ENCODE measurements around the gene UBASH3A.

The UBASH3A gene

GRCh38 chr21:42403611-42404231 lies at the start of gene UBASH3A:
UBASH3A (plus strand) TSS chr21:42403902; CDS start chr21:42403946, 44 bp downstream.
- Histone ChIP-seq H3K9me3 (ENCODE audit: control insufficient read depth, insufficient read depth, low read length) (peaks cover 5% of the 10 kb centered on the region; the same call in 1 of the 2 replicates), H3K9ac (ENCODE audit: low read depth, low read length) (no peak within 1 kb of the TSS), H3K36me3 (ENCODE audit: control insufficient read depth, insufficient read depth, low read length) (no peaks in the 10 kb centered on the region), H3K27me3 (ENCODE audit: control insufficient read depth, insufficient read depth, low read length) (no peaks in the 10 kb centered on the region), H3K27ac (ENCODE audit: low read depth, low read length) (no peak within 1 kb of the TSS), H3K4me3 (ENCODE audit: low read depth, low read length) (no peak within 1 kb of the TSS), H3K4me1 (ENCODE audit: control insufficient read depth, insufficient read depth, low read length) (no peaks in the 10 kb centered on the region)

- H3K27me3 ChIP-seq (ENCODE audit: control insufficient read depth, insufficient read depth, low read length) = no peaks in the 10 kb centered on the region
- no peak overlapping the region for H3K27ac ChIP-seq (ENCODE audit: low read depth, low read length)
- H3K9ac ChIP-seq (ENCODE audit: low read depth, low read length) = no peak overlapping the region
- no peaks in the 10 kb centered on the region for H3K4me1 ChIP-seq (ENCODE audit: control insufficient read depth, insufficient read depth, low read length)
- no peak overlapping the region for H3K4me3 ChIP-seq (ENCODE audit: low read depth, low read length)
- no peaks in the 10 kb centered on the region for H3K36me3 ChIP-seq (ENCODE audit: control insufficient read depth, insufficient read depth, low read length)
- peaks cover 7% of the 10 kb centered on the region; the same call in 1 of the 2 replicates for H3K9me3 ChIP-seq (ENCODE audit: control insufficient read depth, insufficient read depth, low read length)
Observed at GRCh38 chr21:42356046-42356445, 47.7 kb upstream of the UBASH3A start.

DNA sequence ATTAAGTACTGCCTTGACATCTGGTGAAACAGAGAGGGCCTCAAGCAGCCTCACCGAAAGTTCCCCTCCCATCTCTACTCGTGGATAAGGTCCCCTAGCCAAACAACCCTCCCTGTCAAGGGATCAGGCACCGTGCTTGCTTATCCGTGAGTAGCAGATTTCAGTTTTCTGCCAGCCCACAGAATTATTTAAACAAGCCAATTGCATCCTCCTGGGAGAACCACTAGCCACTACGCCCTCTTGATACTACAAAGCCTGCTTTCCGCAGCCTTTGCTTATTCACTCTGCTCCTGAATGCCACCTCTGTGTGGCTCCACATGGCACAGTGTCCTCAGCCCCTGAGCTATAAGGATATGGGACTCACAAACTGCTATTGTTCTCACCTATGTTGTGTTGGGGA lies 47.1 kb upstream of the UBASH3A start:
- Histone ChIP-seq H3K4me3 (ENCODE audit: low read depth, low read length) (no peak overlapping the region), H3K27me3 (ENCODE audit: control insufficient read depth, insufficient read depth, low read length) (no peaks in the 10 kb centered on the region)

DNA sequence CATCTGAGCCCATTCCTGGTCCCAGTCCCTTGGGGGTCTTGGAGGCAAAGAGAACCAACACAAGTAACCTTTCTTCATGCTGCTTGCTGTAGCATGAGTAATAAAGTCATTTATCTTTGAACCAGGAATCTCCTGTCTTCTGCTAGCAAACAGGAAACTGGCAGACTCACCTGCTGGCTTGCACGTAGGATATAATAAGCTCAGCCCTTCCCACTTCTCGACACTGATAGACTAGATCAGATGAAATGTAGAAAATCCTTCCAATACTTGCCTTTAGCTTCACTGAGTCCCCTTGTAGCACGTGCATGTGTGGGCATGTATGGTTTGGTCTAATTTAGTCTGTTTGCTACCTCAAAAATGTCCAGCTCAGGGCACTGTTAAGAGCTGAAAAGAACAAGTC lies 46.4 kb upstream of the UBASH3A start:
- no peak overlapping the region for H3K4me3 ChIP-seq (ENCODE audit: low read depth, low read length)
- peaks cover 7% of the 10 kb centered on the region; the same call in 1 of the 2 replicates for H3K9me3 ChIP-seq (ENCODE audit: control insufficient read depth, insufficient read depth, low read length)
- H3K4me1 ChIP-seq (ENCODE audit: control insufficient read depth, insufficient read depth, low read length) = no peaks in the 10 kb centered on the region
- H3K36me3 ChIP-seq (ENCODE audit: control insufficient read depth, insufficient read depth, low read length) = no peaks in the 10 kb centered on the region
- no peak overlapping the region for H3K9ac ChIP-seq (ENCODE audit: low read depth, low read length)
- no peak overlapping the region for H3K27ac ChIP-seq (ENCODE audit: low read depth, low read length)
- no peaks in the 10 kb centered on the region for H3K27me3 ChIP-seq (ENCODE audit: control insufficient read depth, insufficient read depth, low read length)

More for the DNA sequence above, 47.1 kb upstream of the UBASH3A start:
- no peak overlapping the region for H3K9ac ChIP-seq (ENCODE audit: low read depth, low read length)
- H3K4me1 ChIP-seq (ENCODE audit: control insufficient read depth, insufficient read depth, low read length) = no peaks in the 10 kb centered on the region
- no peak overlapping the region for H3K27ac ChIP-seq (ENCODE audit: low read depth, low read length)
- H3K36me3 ChIP-seq (ENCODE audit: control insufficient read depth, insufficient read depth, low read length) = no peaks in the 10 kb centered on the region
- H3K9me3 ChIP-seq (ENCODE audit: control insufficient read depth, insufficient read depth, low read length) = peaks cover 7% of the 10 kb centered on the region; the same call in 1 of the 2 replicates

DNA sequence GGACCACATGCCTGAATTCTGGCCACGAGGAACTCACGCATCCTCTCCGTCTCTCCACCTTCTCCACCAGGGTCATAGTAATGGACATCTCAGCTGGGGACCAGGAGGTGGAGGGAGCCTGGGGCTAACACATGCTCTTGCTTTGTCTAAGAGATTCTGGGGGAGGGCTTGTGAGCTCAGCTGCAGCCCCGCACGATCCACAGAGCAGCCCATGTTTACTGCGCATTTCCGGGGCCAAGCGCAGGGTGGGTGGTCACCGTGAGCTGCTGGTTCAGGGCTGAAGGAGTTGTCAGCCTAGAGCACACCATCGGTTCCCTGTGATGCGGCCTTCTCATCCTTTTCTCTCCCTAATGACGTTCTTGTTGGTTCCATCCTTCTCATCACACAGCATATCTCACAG lies 45.4 kb upstream of the UBASH3A start:
- no peaks in the 10 kb centered on the region for H3K4me1 ChIP-seq (ENCODE audit: control insufficient read depth, insufficient read depth, low read length)
- peaks cover 7% of the 10 kb centered on the region; the same call in 1 of the 2 replicates for H3K9me3 ChIP-seq (ENCODE audit: control insufficient read depth, insufficient read depth, low read length)
- H3K36me3 ChIP-seq (ENCODE audit: control insufficient read depth, insufficient read depth, low read length) = no peaks in the 10 kb centered on the region
- no peak overlapping the region for H3K4me3 ChIP-seq (ENCODE audit: low read depth, low read length)
- no peak overlapping the region for H3K9ac ChIP-seq (ENCODE audit: low read depth, low read length)
- H3K27me3 ChIP-seq (ENCODE audit: control insufficient read depth, insufficient read depth, low read length) = no peaks in the 10 kb centered on the region
- H3K27ac ChIP-seq (ENCODE audit: low read depth, low read length) = no peak overlapping the region

DNA sequence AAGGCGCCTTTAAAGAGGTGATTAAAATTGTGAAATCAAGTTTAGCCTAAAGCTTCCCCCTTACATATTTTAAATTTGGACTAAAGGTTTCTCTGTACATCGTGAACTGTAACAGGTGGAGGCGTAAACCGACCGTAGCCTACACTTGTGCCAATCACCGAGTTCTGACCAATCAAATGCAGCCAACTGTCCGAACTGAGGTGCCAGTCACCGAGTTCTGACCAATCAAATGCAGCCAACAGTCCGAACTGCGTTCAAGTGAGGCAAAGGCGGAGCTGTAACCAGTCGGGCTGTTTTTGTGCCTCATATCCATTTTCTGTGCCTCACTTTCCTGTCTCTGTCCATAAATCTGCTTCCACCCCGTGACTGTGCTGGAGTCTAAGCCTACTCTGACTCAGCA lies 44.8 kb upstream of the UBASH3A start:
- Histone ChIP-seq H3K9ac (ENCODE audit: low read depth, low read length) (no peak overlapping the region), H3K4me1 (ENCODE audit: control insufficient read depth, insufficient read depth, low read length) (no peaks in the 10 kb centered on the region), H3K27me3 (ENCODE audit: control insufficient read depth, insufficient read depth, low read length) (no peaks in the 10 kb centered on the region), H3K36me3 (ENCODE audit: control insufficient read depth, insufficient read depth, low read length) (no peaks in the 10 kb centered on the region), H3K4me3 (ENCODE audit: low read depth, low read length) (no peak overlapping the region), H3K27ac (ENCODE audit: low read depth, low read length) (no peak overlapping the region), H3K9me3 (ENCODE audit: control insufficient read depth, insufficient read depth, low read length) (peaks cover 7% of the 10 kb centered on the region; the same call in 1 of the 2 replicates)

GRCh38 chr21:42360317-42360716 lies 43.4 kb upstream of the UBASH3A start:
- H3K27ac ChIP-seq (ENCODE audit: low read depth, low read length) = no peak overlapping the region
- no peak overlapping the region for H3K4me3 ChIP-seq (ENCODE audit: low read depth, low read length)
- H3K9ac ChIP-seq (ENCODE audit: low read depth, low read length) = no peak overlapping the region
- H3K4me1 ChIP-seq (ENCODE audit: control insufficient read depth, insufficient read depth, low read length) = no peaks in the 10 kb centered on the region
- no peaks in the 10 kb centered on the region for H3K27me3 ChIP-seq (ENCODE audit: control insufficient read depth, insufficient read depth, low read length)
- H3K9me3 ChIP-seq (ENCODE audit: control insufficient read depth, insufficient read depth, low read length) = peaks cover 7% of the 10 kb centered on the region; the same call in 1 of the 2 replicates
- no peaks in the 10 kb centered on the region for H3K36me3 ChIP-seq (ENCODE audit: control insufficient read depth, insufficient read depth, low read length)

DNA sequence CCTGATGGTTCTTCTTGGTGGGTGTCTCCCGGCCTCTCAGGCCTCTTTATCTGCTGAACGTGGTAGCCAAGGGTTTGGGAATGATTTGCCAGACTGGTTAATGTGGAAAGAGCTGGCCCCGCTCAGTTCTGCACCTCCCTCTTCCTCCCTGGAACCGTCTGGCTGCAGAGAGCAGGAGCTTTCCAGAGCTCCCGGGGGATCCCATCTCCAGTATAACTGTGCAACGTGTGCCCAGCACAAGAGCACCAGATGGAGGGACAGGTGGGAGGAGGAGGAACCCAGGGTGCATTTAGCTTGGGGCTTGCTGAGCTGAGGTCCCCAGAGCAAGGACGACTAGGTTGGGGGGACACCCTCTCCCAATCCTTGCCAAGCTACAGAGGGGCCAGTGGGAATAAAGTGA lies 42.4 kb upstream of the UBASH3A start:
- no peaks in the 10 kb centered on the region for H3K27me3 ChIP-seq (ENCODE audit: control insufficient read depth, insufficient read depth, low read length)
- no peak overlapping the region for H3K27ac ChIP-seq (ENCODE audit: low read depth, low read length)
- H3K9ac ChIP-seq (ENCODE audit: low read depth, low read length) = no peak overlapping the region
- no peaks in the 10 kb centered on the region for H3K4me1 ChIP-seq (ENCODE audit: control insufficient read depth, insufficient read depth, low read length)
- no peak overlapping the region for H3K4me3 ChIP-seq (ENCODE audit: low read depth, low read length)
- H3K9me3 ChIP-seq (ENCODE audit: control insufficient read depth, insufficient read depth, low read length) = peaks cover 7% of the 10 kb centered on the region; the same call in 1 of the 2 replicates
- no peaks in the 10 kb centered on the region for H3K36me3 ChIP-seq (ENCODE audit: control insufficient read depth, insufficient read depth, low read length)

GRCh38 chr21:42362198-42362597 lies 41.5 kb upstream of the UBASH3A start:
- H3K27ac ChIP-seq (ENCODE audit: low read depth, low read length) = no peak overlapping the region
- H3K4me1 ChIP-seq (ENCODE audit: control insufficient read depth, insufficient read depth, low read length) = no peaks in the 10 kb centered on the region
- no peaks in the 10 kb centered on the region for H3K36me3 ChIP-seq (ENCODE audit: control insufficient read depth, insufficient read depth, low read length)
- no peak overlapping the region for H3K4me3 ChIP-seq (ENCODE audit: low read depth, low read length)
- peaks cover 7% of the 10 kb centered on the region; the same call in 1 of the 2 replicates for H3K9me3 ChIP-seq (ENCODE audit: control insufficient read depth, insufficient read depth, low read length)
- H3K27me3 ChIP-seq (ENCODE audit: control insufficient read depth, insufficient read depth, low read length) = no peaks in the 10 kb centered on the region
- no peak overlapping the region for H3K9ac ChIP-seq (ENCODE audit: low read depth, low read length)

- Histone ChIP-seq H3K9ac (ENCODE audit: low read depth, low read length) (no peak overlapping the region), H3K27me3 (ENCODE audit: control insufficient read depth, insufficient read depth, low read length) (no peaks in the 10 kb centered on the region), H3K4me1 (ENCODE audit: control insufficient read depth, insufficient read depth, low read length) (no peaks in the 10 kb centered on the region), H3K27ac (ENCODE audit: low read depth, low read length) (no peak overlapping the region), H3K36me3 (ENCODE audit: control insufficient read depth, insufficient read depth, low read length) (no peaks in the 10 kb centered on the region), H3K9me3 (ENCODE audit: control insufficient read depth, insufficient read depth, low read length) (peaks cover 7% of the 10 kb centered on the region; the same call in 1 of the 2 replicates), H3K4me3 (ENCODE audit: low read depth, low read length) (no peak overlapping the region)
Observed at GRCh38 chr21:42362700-42363099, 41.0 kb upstream of the UBASH3A start.

GRCh38 chr21:42363312-42363711 lies 40.4 kb upstream of the UBASH3A start:
- no peaks in the 10 kb centered on the region for H3K27me3 ChIP-seq (ENCODE audit: control insufficient read depth, insufficient read depth, low read length)
- no peak overlapping the region for H3K9ac ChIP-seq (ENCODE audit: low read depth, low read length)
- H3K4me3 ChIP-seq (ENCODE audit: low read depth, low read length) = no peak overlapping the region
- peaks cover 7% of the 10 kb centered on the region; the same call in 1 of the 2 replicates for H3K9me3 ChIP-seq (ENCODE audit: control insufficient read depth, insufficient read depth, low read length)
- H3K36me3 ChIP-seq (ENCODE audit: control insufficient read depth, insufficient read depth, low read length) = no peaks in the 10 kb centered on the region
- H3K27ac ChIP-seq (ENCODE audit: low read depth, low read length) = no peak overlapping the region
- H3K4me1 ChIP-seq (ENCODE audit: control insufficient read depth, insufficient read depth, low read length) = no peaks in the 10 kb centered on the region

All from HUES48 (cell line).